Measurements from ENCODE around the gene RHBDF1. TPM values are rescaled to one million over a fixed set of nuclear protein-coding genes. Genes with fewer than 3 reads are reported as not detected.

Gene RHBDF1
- polyA plus RNA-seq, 1 donor from 2014 or later, result 0.21 TPM

- Histone ChIP-seq H3K27ac (ENCODE audit: low read length) (no peak overlapping the region), H3K36me3 (ENCODE audit: insufficient read depth, low read length) (no peaks in the 10 kb centered on the region), H2AFZ (ENCODE audit: low read depth, low read length) (no peak overlapping the region), H3K9me2 (ENCODE audit: insufficient read depth, low read length) (no peaks in the 10 kb centered on the region), H4K20me1 (ENCODE audit: insufficient read depth) (no peaks in the 10 kb centered on the region), H3K79me2 (replicated peaks; ENCODE audit: insufficient read depth, low read length) (no peaks in the 10 kb centered on the region), H3K9ac (ENCODE audit: low read length) (no peak overlapping the region), H3K4me2 (ENCODE audit: low read length) (no peak overlapping the region), H3F3A (ENCODE audit: insufficient read depth, low read length, poor library complexity, severe bottlenecking) (no peaks in the 10 kb centered on the region), H3K4me3 (ENCODE audit: low read length) (no peak overlapping the region), H3K27me3 (ENCODE audit: insufficient read depth, low read depth, low read length) (no peaks in the 10 kb centered on the region), H3K9me3 (ENCODE audit: low read length) (no peaks in the 10 kb centered on the region)
- TF ChIP-seq RAD21 (conservative IDR thresholded peaks at IDR 0.05) (no peak), POLR2AphosphoS5 (IDR thresholded peaks at IDR 0.05) (no peak), EZH2 (IDR thresholded peaks at IDR 0.05; ENCODE audit: borderline replicate concordance, insufficient read depth, low read length, poor library complexity, severe bottlenecking) (no peak), TAF1 (IDR thresholded peaks at IDR 0.05; ENCODE audit: low read depth) (no peak), SMC3 (conservative IDR thresholded peaks at IDR 0.05; ENCODE audit: poor library complexity) (no peak), REST (IDR thresholded peaks at IDR 0.05; ENCODE audit: borderline replicate concordance) (no peak), EP300 (conservative IDR thresholded peaks at IDR 0.05; ENCODE audit: poor library complexity, severe bottlenecking) (no peak), MXI1 (conservative IDR thresholded peaks at IDR 0.05; ENCODE audit: poor library complexity, severe bottlenecking) (no peak), CTCF (IDR thresholded peaks at IDR 0.05; ENCODE audit: poor library complexity, severe bottlenecking) (no peak)
Observed at GRCh38 chr16:114327-114726, 41.9 kb upstream of the RHBDF1 start.

- Histone ChIP-seq H3K9me2 (ENCODE audit: insufficient read depth, low read length) (no peaks in the 10 kb centered on the region), H3F3A (ENCODE audit: insufficient read depth, low read length, poor library complexity, severe bottlenecking) (no peaks in the 10 kb centered on the region), H3K27me3 (ENCODE audit: insufficient read depth, low read depth, low read length) (no peaks in the 10 kb centered on the region), H3K79me2 (replicated peaks; ENCODE audit: insufficient read depth, low read length) (no peaks in the 10 kb centered on the region), H3K9ac (ENCODE audit: low read length) (no peak overlapping the region), H3K9me3 (ENCODE audit: low read length) (no peaks in the 10 kb centered on the region), H4K20me1 (ENCODE audit: insufficient read depth) (no peaks in the 10 kb centered on the region), H3K36me3 (ENCODE audit: insufficient read depth, low read length) (no peaks in the 10 kb centered on the region), H2AFZ (ENCODE audit: low read depth, low read length) (no peak overlapping the region), H3K27ac (ENCODE audit: low read length) (no peak overlapping the region), H3K4me3 (ENCODE audit: low read length) (no peak overlapping the region), H3K4me2 (ENCODE audit: low read length) (no peak overlapping the region)
- no peak for TF ChIP-seq EP300 (conservative IDR thresholded peaks at IDR 0.05; ENCODE audit: poor library complexity, severe bottlenecking)
- TF ChIP-seq TAF1 (IDR thresholded peaks at IDR 0.05; ENCODE audit: low read depth), result no peak
- no peak for TF ChIP-seq MXI1 (conservative IDR thresholded peaks at IDR 0.05; ENCODE audit: poor library complexity, severe bottlenecking)
- no peak for TF ChIP-seq EZH2 (IDR thresholded peaks at IDR 0.05; ENCODE audit: borderline replicate concordance, insufficient read depth, low read length, poor library complexity, severe bottlenecking)
- TF ChIP-seq CTCF (IDR thresholded peaks at IDR 0.05; ENCODE audit: poor library complexity, severe bottlenecking), result no peak
- TF ChIP-seq RAD21 (conservative IDR thresholded peaks at IDR 0.05), result no peak
- no peak for TF ChIP-seq REST (IDR thresholded peaks at IDR 0.05; ENCODE audit: borderline replicate concordance)
- no peak for TF ChIP-seq POLR2AphosphoS5 (IDR thresholded peaks at IDR 0.05)
- TF ChIP-seq SMC3 (conservative IDR thresholded peaks at IDR 0.05; ENCODE audit: poor library complexity), result no peak
Observed at GRCh38 chr16:112153-112840, 39.9 kb upstream of the RHBDF1 start.
